ENCODE results near the gene TRPV6. TPM values are rescaled to one million over a fixed set of nuclear protein-coding genes. Genes with fewer than 3 reads are reported as not detected.

The TRPV6 gene
- total RNA-seq: not detected

DNA sequence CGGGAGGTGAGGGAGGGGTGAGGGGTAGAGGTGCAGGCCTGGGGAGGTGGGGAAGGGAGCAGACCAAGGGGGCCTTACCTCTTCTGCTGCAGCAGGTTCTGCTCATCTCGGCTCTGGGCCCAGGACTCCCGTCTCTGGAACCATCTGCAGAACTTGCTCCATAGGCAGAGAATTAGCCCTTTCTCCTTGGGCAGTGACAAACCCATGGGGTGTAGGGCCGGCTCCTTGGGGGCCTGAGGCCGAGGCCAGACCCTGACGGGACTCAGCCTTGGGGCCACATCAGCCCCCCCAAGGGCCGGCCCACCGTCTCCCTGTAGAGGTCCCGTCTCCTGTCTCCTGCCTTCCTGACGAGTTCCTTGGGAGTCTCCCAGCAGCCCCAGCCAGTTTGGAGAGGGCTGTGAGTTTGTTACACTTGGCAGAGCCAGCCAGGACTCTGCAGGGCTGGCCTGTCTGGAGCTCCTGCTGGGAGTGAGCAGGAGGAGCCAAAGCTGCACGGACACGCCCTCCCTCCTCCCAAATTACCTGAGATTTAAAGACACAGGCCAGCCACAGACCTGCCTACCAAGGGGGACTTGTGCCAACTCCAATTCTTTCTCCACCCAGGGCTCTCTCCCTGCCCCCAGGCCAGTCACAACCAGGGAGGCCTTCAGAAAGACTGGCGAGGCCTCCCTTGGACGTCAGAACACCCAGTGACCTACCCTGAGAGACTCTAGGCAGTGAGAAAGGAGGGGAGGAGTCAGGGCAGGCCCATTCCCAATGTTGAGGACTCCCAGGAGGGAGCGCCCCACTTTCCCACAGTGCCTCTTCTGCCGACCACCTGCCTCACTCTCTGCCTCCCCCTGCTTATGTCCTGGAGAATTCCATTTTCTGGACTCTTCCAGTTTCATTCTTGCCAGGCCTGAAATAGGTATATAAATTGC lies at the start of gene TRPV6:
Gene TRPV6, minus strand, starts transcription at position 435 of the 920 bp plus-strand sequence.
- H3K4me3 Mint-ChIP-seq: no peak within 1 kb of the TSS
- no peaks in the 10 kb centered on the region for H3K27me3 Mint-ChIP-seq
- H3K36me3 Mint-ChIP-seq: no peaks in the 10 kb centered on the region
- H3K4me1 Mint-ChIP-seq: no peaks in the 10 kb centered on the region
- no peak for DNase-seq
- no peak within 1 kb of the TSS for H3K27ac Mint-ChIP-seq
- no peaks in the 10 kb centered on the region for H3K9me3 Mint-ChIP-seq

DNA sequence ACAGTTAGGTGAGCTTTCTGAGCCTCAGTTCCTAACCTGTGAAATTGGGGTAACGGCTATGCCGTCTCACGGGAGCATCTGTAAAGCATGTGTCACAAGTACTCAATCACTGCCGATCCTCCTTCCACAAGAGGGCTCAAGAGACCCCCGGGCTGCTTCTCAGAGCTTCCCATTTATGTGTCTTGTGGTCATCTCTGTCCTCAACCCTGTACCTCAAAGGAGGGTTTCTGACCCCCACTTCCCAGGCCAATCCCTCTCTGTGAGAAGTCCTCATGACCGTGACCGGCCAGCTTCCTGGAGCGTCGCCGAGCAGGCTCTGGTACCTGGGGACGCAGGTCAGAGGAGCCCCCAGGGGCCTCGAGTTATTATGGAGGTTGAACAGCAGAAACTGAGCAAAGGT lies 48.5 kb upstream of the TRPV6 start:
- no peak overlapping the region for H3K27ac Mint-ChIP-seq
- no peak overlapping the region for H3K4me3 Mint-ChIP-seq

DNA sequence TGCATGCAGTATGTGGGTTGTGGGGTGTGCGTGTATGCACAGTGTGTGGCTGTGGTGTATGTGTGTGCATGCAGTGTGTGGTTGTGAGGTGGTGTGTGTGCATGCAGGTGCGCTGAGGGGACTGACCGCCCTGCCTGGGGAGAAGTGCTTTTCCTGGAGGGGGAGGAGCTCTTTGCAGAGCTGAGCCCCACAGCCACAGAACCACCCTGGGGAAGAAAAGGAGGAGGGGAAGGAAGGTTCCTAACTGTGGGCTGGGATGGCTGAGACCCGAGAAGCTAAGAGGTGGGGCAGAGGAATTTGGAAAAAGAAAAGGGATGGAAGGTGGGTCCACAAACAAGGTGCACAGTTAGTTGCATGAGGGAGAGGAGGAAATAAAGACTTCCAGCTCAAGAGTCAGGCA lies 48.1 kb upstream of the TRPV6 start, which contains the start of gene TRPV5:
Gene TRPV5, minus strand, starts transcription at position 123 of the 400 bp plus-strand sequence. CDS start 287 bp downstream, outside the sequence.
- Mint-ChIP-seq H3K4me3 (no peak within 1 kb of the TSS), H3K9me3 (no peaks in the 10 kb centered on the region), H3K27me3 (no peaks in the 10 kb centered on the region), H3K36me3 (no peaks in the 10 kb centered on the region), H3K27ac (no peak within 1 kb of the TSS), H3K4me1 (no peaks in the 10 kb centered on the region)
- no peak for DNase-seq

More for the DNA sequence above, 48.5 kb upstream of the TRPV6 start:
- Mint-ChIP-seq H3K27me3 (no peaks in the 10 kb centered on the region), H3K9me3 (no peaks in the 10 kb centered on the region), H3K36me3 (no peaks in the 10 kb centered on the region), H3K4me1 (no peaks in the 10 kb centered on the region)
- DNase-seq: no peak

DNA sequence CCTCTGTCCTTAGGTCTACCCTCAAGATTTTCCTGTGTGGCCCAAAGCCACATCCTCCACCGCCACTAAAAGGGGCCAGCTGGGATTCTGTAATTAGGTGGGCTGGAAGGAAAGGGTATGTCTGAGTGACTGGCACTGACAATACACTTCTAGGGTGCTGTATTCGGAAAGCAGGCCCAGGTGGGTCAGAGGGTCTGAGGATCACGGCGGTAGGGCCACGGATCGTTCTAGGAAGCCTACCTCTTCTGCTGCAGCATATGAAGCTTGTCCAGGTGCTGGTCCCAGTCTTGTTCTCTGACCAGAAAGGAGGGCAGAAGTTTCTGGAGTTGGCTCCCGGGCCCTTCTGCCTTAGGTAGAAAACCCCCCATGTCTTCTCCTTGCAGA lies 47.5 kb upstream of the TRPV6 start:
- no peaks in the 10 kb centered on the region for H3K27me3 Mint-ChIP-seq
- H3K27ac Mint-ChIP-seq: no peak overlapping the region
- no peak overlapping the region for H3K4me3 Mint-ChIP-seq
- no peaks in the 10 kb centered on the region for H3K36me3 Mint-ChIP-seq
- H3K4me1 Mint-ChIP-seq: no peaks in the 10 kb centered on the region
- DNase-seq: no peak
- no peaks in the 10 kb centered on the region for H3K9me3 Mint-ChIP-seq

DNA sequence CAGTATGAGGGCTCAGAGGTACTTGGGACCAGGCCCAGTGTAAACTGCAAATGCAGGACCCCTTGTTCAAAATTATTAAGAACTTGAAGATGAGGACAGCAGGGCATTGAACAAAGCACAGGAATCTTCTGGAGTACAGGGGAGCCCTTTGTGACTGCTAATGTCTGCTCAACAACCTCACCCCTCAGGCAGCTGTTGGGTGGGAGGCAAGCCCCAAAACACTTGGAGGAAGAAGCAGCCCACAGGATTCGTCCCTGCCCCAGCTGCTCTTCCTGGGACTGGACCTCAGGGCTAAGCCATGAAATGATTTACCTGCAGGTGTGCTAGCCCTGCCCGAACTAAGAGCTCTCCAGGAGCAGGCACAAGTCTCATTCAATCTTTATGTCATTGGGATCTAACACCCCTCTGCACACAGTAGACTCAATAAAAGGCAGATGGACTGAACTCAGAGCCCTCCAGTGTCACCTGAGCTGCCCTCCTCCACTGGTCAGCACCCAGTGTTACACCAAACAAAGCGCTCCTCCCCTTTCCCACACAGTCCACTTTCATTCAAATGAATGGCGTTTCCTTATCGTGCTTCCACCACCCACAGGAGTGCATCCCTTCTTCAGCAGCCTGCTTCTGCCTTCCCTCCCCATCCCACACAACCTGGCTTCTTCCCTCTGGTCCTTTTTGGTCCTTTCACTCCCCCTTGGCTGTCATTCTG lies 47.0 kb upstream of the TRPV6 start:
- DNase-seq: no peak
- H3K9me3 Mint-ChIP-seq: no peaks in the 10 kb centered on the region
- no peak overlapping the region for H3K4me3 Mint-ChIP-seq
- no peaks in the 10 kb centered on the region for H3K27me3 Mint-ChIP-seq
- no peaks in the 10 kb centered on the region for H3K4me1 Mint-ChIP-seq
- H3K27ac Mint-ChIP-seq: no peak overlapping the region
- H3K36me3 Mint-ChIP-seq: no peaks in the 10 kb centered on the region

DNA sequence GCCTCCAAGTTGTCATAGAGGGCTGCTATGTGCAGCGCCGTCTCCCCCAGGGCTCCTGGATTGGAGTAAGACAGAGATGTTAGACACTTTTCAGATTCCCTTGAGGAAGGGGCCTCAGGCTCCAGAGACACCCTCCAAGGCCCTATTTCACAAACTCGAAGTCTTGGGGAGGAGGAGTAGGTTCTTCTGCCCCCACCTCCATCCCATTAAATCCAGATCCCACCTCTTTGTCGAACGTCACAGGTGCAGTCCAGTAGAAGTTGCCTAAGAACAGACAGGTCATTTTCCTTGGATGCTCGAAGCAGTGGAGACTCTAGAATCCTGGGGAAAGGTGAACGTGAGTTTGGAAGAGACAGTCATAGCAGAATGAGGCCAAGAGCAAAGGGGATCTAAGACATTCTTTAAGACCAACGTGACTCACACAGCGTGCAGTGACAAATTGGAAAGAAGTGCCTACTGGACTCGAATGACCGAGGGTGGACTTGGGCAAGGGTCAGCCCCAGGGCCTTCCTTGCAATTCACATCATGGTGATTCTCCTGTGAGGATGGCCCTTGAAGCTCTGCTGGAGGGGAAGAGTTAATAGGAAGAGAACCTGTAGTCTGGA lies 44.7 kb upstream of the TRPV6 start:
- H3K27me3 Mint-ChIP-seq: no peaks in the 10 kb centered on the region
- no peak for DNase-seq

DNA sequence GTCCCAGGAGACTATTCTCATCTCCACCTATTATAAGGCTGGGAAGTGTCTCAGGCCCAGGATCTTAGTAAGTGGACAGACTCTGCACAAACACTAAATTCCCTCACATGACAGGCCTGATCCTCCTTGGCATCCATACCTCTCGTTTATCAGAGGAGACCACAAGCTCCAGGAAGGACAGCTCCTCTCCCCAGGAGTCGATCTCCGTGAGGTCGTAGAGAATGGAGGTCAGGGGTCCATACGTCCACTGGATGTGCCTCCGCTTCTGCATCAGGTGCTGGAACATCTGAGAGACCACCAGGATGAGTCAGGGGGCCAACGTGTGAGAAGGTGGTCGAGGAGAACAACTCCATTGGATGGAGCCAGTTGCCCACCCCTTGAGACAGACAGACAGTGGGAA lies 42.4 kb upstream of the TRPV6 start:
- Mint-ChIP-seq H3K27me3 (no peaks in the 10 kb centered on the region), H3K36me3 (no peaks in the 10 kb centered on the region), H3K4me1 (no peaks in the 10 kb centered on the region), H3K27ac (no peak overlapping the region), H3K4me3 (no peak overlapping the region), H3K9me3 (no peaks in the 10 kb centered on the region)
- DNase-seq: no peak

More for the DNA sequence above, 44.7 kb upstream of the TRPV6 start:
- H3K9me3 Mint-ChIP-seq: no peaks in the 10 kb centered on the region
- H3K4me1 Mint-ChIP-seq: no peaks in the 10 kb centered on the region
- H3K4me3 Mint-ChIP-seq: no peak overlapping the region
- H3K27ac Mint-ChIP-seq: no peak overlapping the region
- H3K36me3 Mint-ChIP-seq: no peaks in the 10 kb centered on the region

DNA sequence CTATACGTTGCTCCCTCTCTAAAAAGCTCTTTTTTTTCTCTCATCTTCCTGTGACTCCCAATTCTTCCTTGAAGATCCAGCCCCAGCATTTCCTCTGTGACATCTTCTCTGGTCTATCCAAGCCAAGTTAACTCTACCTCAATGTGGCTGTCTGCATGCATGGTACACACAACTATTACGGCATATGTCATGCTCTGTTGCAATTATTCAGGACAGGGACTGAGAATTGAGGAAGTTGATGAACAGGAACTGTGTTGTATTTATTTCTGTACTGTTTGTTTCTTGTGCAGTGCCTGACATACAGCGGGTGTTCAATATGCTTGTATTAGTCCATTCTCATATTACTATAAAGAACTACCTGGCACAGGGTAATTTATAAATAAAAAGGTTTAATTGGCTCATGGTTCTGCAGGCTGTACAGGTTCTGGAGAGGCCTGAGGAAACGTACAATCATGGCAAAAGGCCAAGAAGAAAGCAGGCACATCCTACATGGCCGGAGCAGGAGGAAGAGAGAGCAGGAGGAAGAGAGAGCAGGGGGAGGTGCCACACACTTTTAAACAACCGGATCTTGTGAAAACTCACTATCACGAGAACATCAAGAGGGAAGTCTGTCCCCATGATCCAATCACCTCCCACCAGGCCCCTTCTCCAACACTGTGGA lies 41.7 kb upstream of the TRPV6 start:
- Mint-ChIP-seq H3K9me3 (no peaks in the 10 kb centered on the region), H3K4me3 (no peak overlapping the region), H3K27ac (no peak overlapping the region), H3K4me1 (no peaks in the 10 kb centered on the region), H3K27me3 (no peaks in the 10 kb centered on the region), H3K36me3 (no peaks in the 10 kb centered on the region)
- no peak for DNase-seq

DNA sequence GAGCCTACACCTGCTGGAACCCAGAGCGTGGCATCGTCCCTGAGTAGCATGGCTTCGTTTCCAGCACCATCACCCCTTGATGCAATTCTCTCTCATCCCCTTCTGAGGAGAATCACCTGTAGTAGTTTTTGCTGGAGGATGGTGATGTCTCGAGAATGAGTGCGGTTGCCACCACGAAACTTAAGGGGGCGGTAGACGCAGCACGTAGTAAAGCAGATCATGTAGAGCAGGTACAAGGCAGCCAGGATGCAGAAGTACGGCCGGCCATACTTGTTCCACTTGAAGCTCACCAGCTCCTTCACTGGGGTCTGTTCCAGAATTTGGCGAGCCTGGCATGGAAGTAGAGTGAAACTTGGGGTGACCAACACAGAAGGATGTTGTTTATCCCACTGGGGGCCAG lies 39.9 kb upstream of the TRPV6 start:
- no peaks in the 10 kb centered on the region for H3K9me3 Mint-ChIP-seq
- H3K36me3 Mint-ChIP-seq: no peaks in the 10 kb centered on the region
- H3K4me3 Mint-ChIP-seq: no peak overlapping the region
- no peaks in the 10 kb centered on the region for H3K4me1 Mint-ChIP-seq
- no peak for DNase-seq
- H3K27ac Mint-ChIP-seq: no peak overlapping the region
- no peaks in the 10 kb centered on the region for H3K27me3 Mint-ChIP-seq

DNA sequence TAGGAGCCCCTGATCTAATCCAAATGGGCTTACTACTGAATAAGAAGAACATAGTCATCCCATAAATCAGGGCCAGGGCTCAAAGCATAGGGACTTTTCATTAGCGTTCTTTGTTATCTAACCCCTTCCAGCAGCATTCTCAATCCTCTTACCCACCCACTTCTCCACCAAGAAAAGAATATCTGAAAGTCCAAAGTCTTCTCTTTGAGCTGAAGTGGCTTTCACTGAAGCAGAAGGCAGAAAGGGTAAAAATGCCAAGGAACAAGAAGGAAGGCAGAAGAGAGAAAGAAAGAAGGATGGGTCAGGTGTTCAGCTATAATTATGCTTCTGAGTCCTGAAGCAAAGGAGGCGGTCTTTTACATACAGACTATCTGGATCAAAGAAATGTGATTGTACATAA lies 37.8 kb upstream of the TRPV6 start:
- no peaks in the 10 kb centered on the region for H3K36me3 Mint-ChIP-seq
- peaks cover 5% of the 10 kb centered on the region for H3K27me3 Mint-ChIP-seq
- H3K4me3 Mint-ChIP-seq: no peak overlapping the region
- no peaks in the 10 kb centered on the region for H3K9me3 Mint-ChIP-seq
- DNase-seq: no peak
- H3K4me1 Mint-ChIP-seq: no peaks in the 10 kb centered on the region
- H3K27ac Mint-ChIP-seq: no peak overlapping the region

DNA sequence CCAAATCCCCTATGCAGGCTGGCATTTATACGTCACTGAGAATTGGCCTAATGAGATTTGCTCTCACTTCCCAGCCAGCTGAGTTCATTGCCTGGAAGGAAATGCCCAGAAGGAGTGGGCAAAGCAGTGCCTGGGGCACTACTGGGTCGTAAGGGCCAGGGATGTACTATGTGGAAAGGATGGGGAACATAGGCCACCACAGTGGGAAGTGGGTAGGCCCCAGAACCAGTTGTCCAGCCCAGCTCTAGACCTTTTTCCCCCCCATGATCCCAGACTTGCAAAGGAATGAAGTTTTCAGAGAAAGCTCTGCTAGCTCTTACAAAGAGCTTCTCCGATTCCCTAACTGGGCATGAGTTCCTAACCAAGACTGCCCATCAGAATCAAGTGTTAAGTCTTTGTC lies 34.1 kb upstream of the TRPV6 start:
- Mint-ChIP-seq H3K27ac (no peak overlapping the region), H3K4me3 (no peak overlapping the region), H3K36me3 (no peaks in the 10 kb centered on the region), H3K9me3 (no peaks in the 10 kb centered on the region), H3K27me3 (peaks cover 5% of the 10 kb centered on the region), H3K4me1 (no peaks in the 10 kb centered on the region)
- no peak for DNase-seq

DNA sequence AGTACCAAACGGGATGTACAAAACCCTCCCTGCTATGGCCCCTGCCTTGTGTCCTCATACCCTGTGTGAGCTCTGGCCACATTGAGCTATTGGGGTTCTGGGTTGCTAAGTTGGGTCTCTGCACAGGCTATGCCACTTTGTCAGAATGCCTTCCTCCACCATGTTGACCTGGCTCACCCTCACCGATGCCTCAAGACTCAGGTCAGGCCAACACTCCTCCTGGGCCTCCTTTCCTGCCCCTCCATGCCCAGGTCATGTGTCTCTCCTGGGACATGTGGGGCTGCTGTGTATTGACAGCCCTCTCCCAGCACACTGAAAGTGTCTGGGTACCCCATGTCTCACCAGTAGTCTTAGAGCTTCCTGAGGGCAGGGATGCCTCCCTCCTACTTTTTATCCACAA lies 33.4 kb upstream of the TRPV6 start:
- Mint-ChIP-seq H3K9me3 (no peaks in the 10 kb centered on the region), H3K36me3 (no peaks in the 10 kb centered on the region), H3K4me3 (no peak overlapping the region), H3K4me1 (no peaks in the 10 kb centered on the region), H3K27ac (no peak overlapping the region), H3K27me3 (peaks cover 5% of the 10 kb centered on the region)
- DNase-seq: no peak

DNA sequence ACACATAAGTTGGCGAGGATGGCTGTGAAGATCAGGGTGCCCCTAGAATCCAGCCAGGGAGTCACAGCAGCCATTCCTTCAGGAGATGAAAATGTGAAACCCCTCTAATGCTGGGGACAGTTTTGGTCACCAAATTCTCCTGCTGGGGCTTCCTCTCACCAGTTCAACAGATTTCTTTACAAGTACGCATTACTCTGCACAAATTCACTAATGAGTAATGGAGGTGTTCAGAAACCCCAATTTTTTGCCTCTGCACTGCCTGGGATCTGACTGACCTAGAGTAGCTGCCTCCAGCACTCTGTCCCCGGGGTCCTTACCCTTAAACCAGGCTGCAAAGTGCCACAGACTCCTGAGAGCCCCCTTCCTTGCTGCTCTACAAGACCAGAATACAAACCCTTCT lies 31.9 kb upstream of the TRPV6 start:
- Mint-ChIP-seq H3K27ac (no peak overlapping the region), H3K4me1 (no peaks in the 10 kb centered on the region), H3K36me3 (no peaks in the 10 kb centered on the region), H3K4me3 (no peak overlapping the region), H3K9me3 (no peaks in the 10 kb centered on the region), H3K27me3 (peaks cover 5% of the 10 kb centered on the region)
- no peak for DNase-seq

DNA sequence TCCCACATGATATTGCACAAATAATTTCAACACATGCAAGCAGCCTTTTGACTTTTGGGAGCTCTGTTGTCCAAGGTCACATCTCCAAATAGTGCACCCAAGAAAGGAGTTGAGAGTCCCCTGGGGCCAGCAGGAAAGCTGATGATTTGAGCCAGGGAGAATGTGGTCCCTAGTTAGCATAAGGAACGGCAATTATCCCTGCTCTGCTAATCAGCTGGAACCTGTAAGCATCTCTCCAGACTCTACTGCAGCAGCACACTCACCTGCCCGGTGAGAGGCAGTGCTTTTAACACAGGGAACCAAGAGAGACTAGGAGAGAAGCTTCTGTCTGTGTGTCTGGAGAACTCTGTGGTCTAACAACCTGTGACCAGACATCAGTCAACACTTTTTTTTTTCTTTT lies 31.0 kb upstream of the TRPV6 start:
- DNase-seq: no peak
- H3K27me3 Mint-ChIP-seq: peaks cover 7% of the 10 kb centered on the region
- H3K4me3 Mint-ChIP-seq: no peak overlapping the region
- H3K36me3 Mint-ChIP-seq: no peaks in the 10 kb centered on the region
- no peaks in the 10 kb centered on the region for H3K4me1 Mint-ChIP-seq
- no peaks in the 10 kb centered on the region for H3K9me3 Mint-ChIP-seq
- no peak overlapping the region for H3K27ac Mint-ChIP-seq

DNA sequence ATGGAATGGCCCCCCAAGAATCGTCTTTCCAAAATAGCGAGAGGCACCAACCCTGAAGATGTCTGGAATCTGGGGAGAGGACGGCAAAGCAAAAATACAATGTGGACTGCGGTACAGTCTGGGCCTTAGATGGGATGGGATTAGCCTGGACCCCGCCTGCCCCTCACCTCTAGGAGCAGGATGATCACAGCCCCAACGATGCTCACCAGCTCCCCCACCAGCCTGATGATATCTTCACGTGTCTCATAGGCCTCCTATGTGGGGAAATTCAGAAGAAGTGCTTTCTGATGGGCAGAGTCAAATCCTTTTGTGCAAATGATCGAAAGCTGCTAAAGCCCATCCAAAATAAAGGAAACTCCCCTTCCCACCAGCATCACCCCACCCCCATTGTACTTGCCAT lies 29.8 kb upstream of the TRPV6 start:
- Mint-ChIP-seq H3K36me3 (no peaks in the 10 kb centered on the region), H3K27me3 (peaks cover 7% of the 10 kb centered on the region), H3K27ac (no peak overlapping the region), H3K4me3 (no peak overlapping the region), H3K9me3 (no peaks in the 10 kb centered on the region), H3K4me1 (no peaks in the 10 kb centered on the region)
- no peak for DNase-seq
